Hindlimb muscle (tissue), 1 donor: ENCODE data around the gene MEAK7. TPM values are rescaled to one million over a fixed set of nuclear protein-coding genes. Genes with fewer than 3 reads are reported as not detected.

Experiments
- DNase-seq: peaks from one replicate; pipeline ENCODE4 v3.0.0-alpha.2; 2013
- polyA plus RNA-seq: library from polyadenylated mRNA; unstranded; fragments of 120-200 nt; gene quantifications from one replicate; pipeline ENCODE4 v1.2.1, GENCODE V29; 2013; ENCODE audit not compliant: insufficient read length

MEAK7 gene
- polyA plus RNA-seq, 1 donor: 10.9 TPM

- DNase-seq: no peak
Observed at GRCh38 chr16:84511831-84512230, 7.4 kb upstream of the MEAK7 start.

- DNase-seq: peak; percentile 91
Observed at GRCh38 chr16:84511180-84511800, 6.8 kb upstream of the MEAK7 start.

GRCh38 chr16:84509032-84509950 is 4.8 kb upstream of the MEAK7 start:
- no peak for DNase-seq

GRCh38 chr16:84508502-84508901 is 4.0 kb upstream of the MEAK7 start:
- no peak for DNase-seq

- no peak for DNase-seq
Observed at GRCh38 chr16:84507011-84507982, 2.8 kb upstream of the MEAK7 start.

GRCh38 chr16:84505249-84506187 is 1.1 kb upstream of the MEAK7 start:
- no peak for DNase-seq

- DNase-seq: peak; percentile 24
Observed at GRCh38 chr16:84503751-84504395, 586 bp downstream of the MEAK7 start.

GRCh38 chr16:84502581-84502980 is 1.9 kb downstream of the MEAK7 start:
- DNase-seq: no peak

GRCh38 chr16:84502075-84502474 is 2.4 kb downstream of the MEAK7 start:
- no peak for DNase-seq

GRCh38 chr16:84501077-84501735 is 3.3 kb downstream of the MEAK7 start:
- DNase-seq: no peak

- DNase-seq: no peak
Observed at GRCh38 chr16:84500531-84500930, 3.9 kb downstream of the MEAK7 start.

- no peak for DNase-seq
Observed at GRCh38 chr16:84499638-84500037, 4.8 kb downstream of the MEAK7 start.

GRCh38 chr16:84498859-84499620 is 5.4 kb downstream of the MEAK7 start:
- DNase-seq: no peak

GRCh38 chr16:84498223-84498610 is 6.2 kb downstream of the MEAK7 start:
- DNase-seq: no peak

- no peak for DNase-seq
Observed at GRCh38 chr16:84497418-84498222, 6.8 kb downstream of the MEAK7 start.

GRCh38 chr16:84496991-84497390 is 7.5 kb downstream of the MEAK7 start:
- no peak for DNase-seq

- DNase-seq: no peak
Observed at GRCh38 chr16:84495506-84495905, 9.0 kb downstream of the MEAK7 start.

GRCh38 chr16:84489131-84489530 is 15.3 kb downstream of the MEAK7 start:
- DNase-seq: no peak

- DNase-seq: no peak
Observed at GRCh38 chr16:84487358-84487757, 17.1 kb downstream of the MEAK7 start.
